Measurements from ENCODE around the gene SMYD3.

DNA sequence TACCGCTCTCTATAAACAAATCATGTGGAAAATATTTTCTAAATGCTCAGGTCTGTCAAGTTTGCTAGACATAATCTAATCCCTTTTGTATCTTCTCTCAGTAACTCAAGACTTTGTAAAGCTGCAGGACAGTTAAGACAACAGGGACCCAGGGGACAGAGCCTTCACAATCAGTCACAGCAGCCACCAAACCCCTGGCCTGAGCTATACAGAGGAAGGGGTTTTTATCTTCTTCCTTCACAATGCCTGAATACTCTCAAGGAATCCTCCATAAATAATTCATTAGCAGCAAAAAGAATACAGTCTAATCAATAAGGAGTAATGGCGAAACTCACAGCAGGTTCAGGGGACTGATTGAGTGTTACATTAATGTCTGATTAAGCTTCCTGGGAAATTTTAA lies 368.3 kb downstream of the SMYD3 start:
- no peak for TF ChIP-seq CTCF (IDR thresholded peaks at IDR 0.05)
- TF ChIP-seq JUN (IDR thresholded peaks at IDR 0.05), result no peak
- TF ChIP-seq TP53 (CRISPR knock-in tag; IDR thresholded peaks at IDR 0.05), result no peak
- TF ChIP-seq POLR2AphosphoS2 (conservative IDR thresholded peaks at IDR 0.05; ENCODE audit: low read length), result no peak
- TF ChIP-seq EHMT2 (IDR thresholded peaks at IDR 0.05; ENCODE audit: low read depth), result no peak
- TF ChIP-seq RFX5 (IDR thresholded peaks at IDR 0.05), result no peak
- no peak for TF ChIP-seq HDAC2 (IDR thresholded peaks at IDR 0.05)
- TF ChIP-seq USF2 (IDR thresholded peaks at IDR 0.05), result no peak
- TF ChIP-seq, protein P1, sequence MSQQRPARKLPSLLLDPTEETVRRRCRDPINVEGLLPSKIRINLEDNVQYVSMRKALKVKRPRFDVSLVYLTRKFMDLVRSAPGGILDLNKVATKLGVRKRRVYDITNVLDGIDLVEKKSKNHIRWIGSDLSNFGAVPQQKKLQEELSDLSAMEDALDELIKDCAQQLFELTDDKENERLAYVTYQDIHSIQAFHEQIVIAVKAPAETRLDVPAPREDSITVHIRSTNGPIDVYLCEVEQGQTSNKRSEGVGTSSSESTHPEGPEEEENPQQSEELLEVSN (IDR thresholded peaks at IDR 0.05; ENCODE audit: borderline replicate concordance, low read depth), result no peak
